ENCODE results near the gene OSBPL3.

- TF ChIP-seq CTCF (conservative IDR thresholded peaks at IDR 0.05 in 1 of 2, IDR thresholded peaks at IDR 0.05 in 1 of 2; ENCODE audit: extremely low read depth in 1 of 2, insufficient read depth in 1 of 2, low read depth in 1 of 2, low read length in 2 of 2): no peak
- no peak for TF ChIP-seq EZH2 (IDR thresholded peaks at IDR 0.05; ENCODE audit: borderline replicate concordance, low read length)
These were observed 47.2 kb downstream of the OSBPL3 start for GRCh38 chr7:24932815-24933214.

All from mammary epithelial cell (primary cell).